Tibial nerve (tissue), 4 donors: Measurements from ENCODE around the gene OSM. TPM values are rescaled to one million over a fixed set of nuclear protein-coding genes. Genes with fewer than 3 reads are reported as not detected.

Source experiments
- DNase-seq, 2 donors: peaks; one replicate each; pipeline ENCODE4 v3.0.0-alpha.2; 2019; ENCODE audit warnings: low spot score in 2 of 2
- H3K27ac ChIP-seq, 4 donors: fragments of 200-600 bp; sonication (generic) in 3 of 4; one replicate each; pipeline ENCODE4 v1.5.1; 2017 to 2019; ENCODE audit warnings: mild to moderate bottlenecking in 1 of 4
- H3K27me3 ChIP-seq, 2 donors: fragments of 200-600 bp; sonication (generic) in 1 of 2; one replicate each; pipeline versions ENCODE4 v1.5.1 to v1.6.0; 2017 to 2019
- H3K36me3 ChIP-seq, 3 donors: fragments of 200-600 bp; sonication (generic); one replicate each; pipeline ENCODE4 v1.5.1; 2018 to 2019
- H3K4me1 ChIP-seq, 4 donors: fragments of 200-600 bp; sonication (generic) in 3 of 4; one replicate each; pipeline ENCODE4 v1.5.1; 2017 to 2019
- H3K4me3 ChIP-seq, 4 donors: fragments of 200-600 bp; sonication (generic) in 3 of 4; one replicate each; pipeline ENCODE4 v1.5.1; 2017 to 2019; ENCODE audit warnings: mild to moderate bottlenecking in 1 of 4, moderate library complexity in 1 of 4
- H3K9me3 ChIP-seq, 4 donors: fragments of 200-600 bp; sonication (generic) in 3 of 4; one replicate each; pipeline ENCODE4 v1.5.1; 2017 to 2019
- CTCF ChIP-seq, 5 experiments: fragments of 200-600 bp in 3 of 5; fragments of 450-650 bp in 2 of 5; sonication (generic) in 3 of 5; IDR thresholded peaks; one replicate each; pipeline ENCODE4 v1.5.1; 2016 to 2019; ENCODE audit warnings: antibody characterized with exemption in 5 of 5, mild to moderate bottlenecking in 3 of 5, moderate library complexity in 2 of 5
- EP300 ChIP-seq, 2 donors: sonication (generic); formaldehyde crosslinking; IDR thresholded peaks; one replicate each; pipeline ENCODE4 v1.6.1; 2017; ENCODE audit warnings: antibody characterized with exemption in 2 of 2, mild to moderate bottlenecking in 1 of 2
- POLR2A ChIP-seq, 2 donors: fragments of 450-650 bp; IDR thresholded peaks; one replicate each; pipeline ENCODE4 v1.6.1; 2017; ENCODE audit warnings: antibody characterized with exemption in 2 of 2, mild to moderate bottlenecking in 2 of 2, moderate library complexity in 2 of 2
- WGBS, 2 donors: methylation state at CpG; one replicate each; pipeline ENCODE4 v1.1.5; 2018; 5-methylcytosine and 5-hydroxymethylcytosine counted together
- total RNA-seq, 4 donors: library from RNA; depleted of rRNA; stranded (reverse); fragments of >200 nt; gene quantifications; one replicate each; pipeline ENCODE4 v1.1.0, GENCODE V29; 2016

OSM gene
- total RNA-seq, 4 donors from 2014 or later = 1.4 to 19.7 (median 4.2) TPM

DNA sequence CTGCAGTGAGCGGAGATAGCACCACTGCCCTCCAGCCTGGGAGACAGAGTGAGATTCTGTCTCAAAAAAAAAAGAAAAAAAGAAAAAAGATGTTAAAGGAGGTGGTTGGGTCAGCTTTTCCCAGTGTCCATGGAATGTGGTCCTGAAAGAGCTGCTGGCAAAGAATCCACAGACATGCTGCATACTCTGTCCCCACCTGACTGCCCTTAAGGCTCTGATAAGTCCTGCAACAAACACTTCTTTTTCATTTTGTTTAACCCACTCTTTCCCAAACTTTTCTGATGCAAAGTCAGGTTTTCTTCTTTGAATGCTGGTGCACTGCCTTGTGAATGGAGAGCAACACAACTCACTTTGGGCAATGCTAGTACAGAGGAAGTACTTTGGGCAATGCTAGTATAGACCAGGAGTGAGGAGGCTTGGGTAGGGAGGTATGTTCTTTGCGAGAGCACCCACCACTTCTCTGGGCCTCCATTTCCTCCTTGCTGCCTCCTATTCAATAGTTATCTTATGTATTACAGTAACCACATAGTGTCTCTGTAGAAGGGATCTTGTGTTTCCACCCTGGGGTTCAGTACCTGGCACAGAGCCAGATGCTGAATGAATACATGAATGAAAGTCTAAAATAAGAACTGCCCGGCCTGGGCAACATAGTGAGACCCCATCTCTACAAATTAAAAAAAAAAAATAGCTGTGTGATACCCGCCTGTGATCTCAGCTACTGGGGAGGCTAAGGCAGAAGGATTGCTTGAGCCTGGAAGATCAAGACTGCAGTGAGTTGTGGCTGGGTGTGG, 39.0 kb downstream of the OSM start:
- DNase-seq = no peak
- H3K27ac ChIP-seq = no peak overlapping the region
- H3K9me3 ChIP-seq = no peaks in the 10 kb centered on the region
- WGBS, 2 donors = 74 to 75% methylated on average over 4 of the region's 4 CpGs
- TF ChIP-seq POLR2A (IDR thresholded peaks at IDR 0.05) (no peak), EP300 (IDR thresholded peaks at IDR 0.05) (no peak), CTCF (IDR thresholded peaks at IDR 0.05) (no peak)
- H3K27me3 ChIP-seq = no peaks in the 10 kb centered on the region
- H3K36me3 ChIP-seq = no peaks in the 10 kb centered on the region
- H3K4me1 ChIP-seq = no peaks in the 10 kb centered on the region
- H3K4me3 ChIP-seq = no peak overlapping the region

- no peaks in the 10 kb centered on the region for H3K27me3 ChIP-seq
- no peak overlapping the region for H3K4me3 ChIP-seq
- no peaks in the 10 kb centered on the region for H3K36me3 ChIP-seq
- no peak for TF ChIP-seq POLR2A (IDR thresholded peaks at IDR 0.05)
- no peak for TF ChIP-seq CTCF (IDR thresholded peaks at IDR 0.05)
- no peak for TF ChIP-seq EP300 (IDR thresholded peaks at IDR 0.05)
- no peak for DNase-seq
- 80 to 82% methylated on average over 11 of the region's 11 CpGs for WGBS, 2 donors
- no peak overlapping the region for H3K27ac ChIP-seq
- no peaks in the 10 kb centered on the region for H3K4me1 ChIP-seq
- H3K9me3 ChIP-seq = no peaks in the 10 kb centered on the region
Observed at GRCh38 chr22:30226192-30226832, 40.3 kb downstream of the OSM start.

DNA sequence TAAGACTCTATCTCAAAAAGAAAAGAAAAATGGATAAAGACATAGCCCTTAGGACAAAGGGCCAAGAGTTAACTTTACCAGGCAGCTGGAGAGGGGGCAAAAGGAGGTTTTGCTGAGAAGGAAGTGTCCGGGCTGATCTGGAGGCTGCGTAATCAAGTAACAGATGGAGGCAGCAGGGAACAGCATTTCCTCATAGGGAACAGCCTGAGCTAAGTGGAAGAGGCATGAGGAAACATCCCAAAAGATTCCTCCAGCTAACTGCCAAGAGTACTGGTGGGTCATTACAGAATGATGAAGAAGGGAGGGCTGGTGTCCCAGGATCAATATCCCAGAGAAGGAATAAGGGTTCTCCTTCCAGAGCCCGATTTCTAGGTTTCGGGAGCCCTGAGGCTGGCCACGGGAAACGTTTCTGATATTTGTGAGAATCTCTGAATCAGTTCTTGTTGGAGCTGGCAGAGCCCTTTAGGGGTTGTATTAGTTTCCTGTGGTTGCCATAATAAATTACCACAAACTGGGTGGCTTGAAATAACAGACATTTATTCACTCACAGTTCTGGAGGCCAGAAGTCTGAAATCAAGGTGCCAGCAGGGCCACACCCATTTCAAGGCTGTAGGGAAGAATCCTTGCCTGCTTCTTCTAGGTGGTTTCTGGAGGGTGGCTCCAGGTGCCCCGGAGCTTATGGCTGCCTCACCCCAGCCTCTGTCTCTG, 41.3 kb downstream of the OSM start:
- Histone ChIP-seq H3K36me3 (no peaks in the 10 kb centered on the region), H3K9me3 (no peaks in the 10 kb centered on the region), H3K4me1 (no peaks in the 10 kb centered on the region), H3K27ac (no peak overlapping the region), H3K4me3 (no peak overlapping the region), H3K27me3 (no peaks in the 10 kb centered on the region)
- no peak for DNase-seq
- no peak for TF ChIP-seq CTCF (IDR thresholded peaks at IDR 0.05)
- TF ChIP-seq EP300 (IDR thresholded peaks at IDR 0.05) = no peak
- no peak for TF ChIP-seq POLR2A (IDR thresholded peaks at IDR 0.05)
- 87% methylated on average over 7 of the region's 7 CpGs for WGBS, 2 donors

GRCh38 chr22:30224161-30224857, 42.3 kb downstream of the OSM start:
- Histone ChIP-seq H3K27ac (no peak overlapping the region), H3K4me3 (no peak overlapping the region), H3K9me3 (no peaks in the 10 kb centered on the region), H3K4me1 (no peaks in the 10 kb centered on the region), H3K36me3 (no peaks in the 10 kb centered on the region), H3K27me3 (no peaks in the 10 kb centered on the region)
- DNase-seq = no peak
- TF ChIP-seq POLR2A (IDR thresholded peaks at IDR 0.05) (no peak), EP300 (IDR thresholded peaks at IDR 0.05) (no peak), CTCF (IDR thresholded peaks at IDR 0.05) (no peak)
- WGBS, 2 donors = 57 to 58% methylated on average over 11 of the region's 11 CpGs
